ENCODE results near the gene LAMA2. TPM values are rescaled to one million over a fixed set of nuclear protein-coding genes. Genes with fewer than 3 reads are reported as not detected.
"Not testable (repeated sequence)": the region's sequence is repeated elsewhere in the genome, so short reads cannot be mapped to it uniquely, and the experiment has no call there.

The LAMA2 gene
- total and polyA plus RNA-seq, 2 donors (not counting 1 experiment from before 2014, with no cell fraction given), result 19.5 to 67.5 TPM

- Histone ChIP-seq H3K4me1 (ENCODE audit: control insufficient read depth, extremely low read depth, insufficient read depth, low read length) (no peaks in the 10 kb centered on the region), H3K4me2 (ENCODE audit: extremely low read depth, insufficient read depth, low read length) (no peak overlapping the region), H3K4me3 (replicated peaks in 1 of 4; ENCODE audit: control extremely low read depth in 1 of 4, insufficient read depth in 1 of 4, low read depth in 3 of 4, low read length in 4 of 4) (no peak overlapping the region), H3K79me2 (ENCODE audit: control insufficient read depth, insufficient read depth, low read length) (no peaks in the 10 kb centered on the region), H3K36me3 (ENCODE audit: control insufficient read depth, insufficient read depth, low read length) (no peaks in the 10 kb centered on the region), H3K9ac (ENCODE audit: insufficient read depth, low read length) (no peak overlapping the region), H3K27me3 (ENCODE audit: control insufficient read depth, insufficient read depth, low read length) (no peaks in the 10 kb centered on the region), H2AFZ (ENCODE audit: low read length) (no peak overlapping the region), H3K27ac (ENCODE audit: insufficient read depth, low read length) (no peak overlapping the region), H4K20me1 (ENCODE audit: control insufficient read depth, extremely low read depth, insufficient read depth, low read length) (no peaks in the 10 kb centered on the region), H3K9me3 (ENCODE audit: control insufficient read depth, insufficient read depth, low read depth, low read length) (no peaks in the 10 kb centered on the region)
- TF ChIP-seq CTCF (conservative IDR thresholded peaks at IDR 0.05 in 1 of 2, IDR thresholded peaks at IDR 0.05 in 1 of 2; ENCODE audit: low read depth in 1 of 2, low read length in 2 of 2) (no peak), EZH2 (IDR thresholded peaks at IDR 0.05; ENCODE audit: low read length, missing control alignments) (no peak)
- no peak for DNase-seq (ENCODE audit: low read depth in 2 of 2)
Measured at GRCh38 chr6:129153257-129153656, 270.3 kb downstream of the LAMA2 start.

GRCh38 chr6:129159242-129159641, 276.3 kb downstream of the LAMA2 start:
- peak overlapping the region; percentile 19 for H2AFZ ChIP-seq (ENCODE audit: low read length)
- H4K20me1 ChIP-seq (ENCODE audit: control insufficient read depth, extremely low read depth, insufficient read depth, low read length); H3K27ac ChIP-seq (ENCODE audit: insufficient read depth, low read length); H3K79me2 ChIP-seq (ENCODE audit: control insufficient read depth, insufficient read depth, low read length); DNase-seq (ENCODE audit: low read depth in 2 of 2); H3K4me1 ChIP-seq (ENCODE audit: control insufficient read depth, extremely low read depth, insufficient read depth, low read length); H3K36me3 ChIP-seq (ENCODE audit: control insufficient read depth, insufficient read depth, low read length); H3K4me3 ChIP-seq (replicated peaks in 1 of 4; ENCODE audit: control extremely low read depth in 1 of 4, insufficient read depth in 1 of 4, low read depth in 3 of 4, low read length in 4 of 4); H3K9me3 ChIP-seq (ENCODE audit: control insufficient read depth, insufficient read depth, low read depth, low read length); H3K9ac ChIP-seq (ENCODE audit: insufficient read depth, low read length); H3K27me3 ChIP-seq (ENCODE audit: control insufficient read depth, insufficient read depth, low read length): not testable (repeated sequence)
- peak overlapping the region; percentile 23 for H3K4me2 ChIP-seq (ENCODE audit: extremely low read depth, insufficient read depth, low read length)

- no peaks in the 10 kb centered on the region for H3K79me2 ChIP-seq (ENCODE audit: control insufficient read depth, insufficient read depth, low read length)
- no peaks in the 10 kb centered on the region for H3K27me3 ChIP-seq (ENCODE audit: control insufficient read depth, insufficient read depth, low read length)
- no peaks in the 10 kb centered on the region for H4K20me1 ChIP-seq (ENCODE audit: control insufficient read depth, extremely low read depth, insufficient read depth, low read length)
- no peak overlapping the region for H3K4me3 ChIP-seq (replicated peaks in 1 of 4; ENCODE audit: control extremely low read depth in 1 of 4, insufficient read depth in 1 of 4, low read depth in 3 of 4, low read length in 4 of 4)
- no peak overlapping the region for H2AFZ ChIP-seq (ENCODE audit: low read length)
- H3K36me3 ChIP-seq (ENCODE audit: control insufficient read depth, insufficient read depth, low read length), result no peaks in the 10 kb centered on the region
- no peak overlapping the region for H3K27ac ChIP-seq (ENCODE audit: insufficient read depth, low read length)
- H3K4me2 ChIP-seq (ENCODE audit: extremely low read depth, insufficient read depth, low read length), result no peak overlapping the region
- H3K9me3 ChIP-seq (ENCODE audit: control insufficient read depth, insufficient read depth, low read depth, low read length), result no peaks in the 10 kb centered on the region
- peak in 1 of 2 donors; percentile 27 for DNase-seq (ENCODE audit: low read depth in 2 of 2)
- H3K9ac ChIP-seq (ENCODE audit: insufficient read depth, low read length), result no peak overlapping the region
- TF ChIP-seq CTCF (conservative IDR thresholded peaks at IDR 0.05 in 1 of 2, IDR thresholded peaks at IDR 0.05 in 1 of 2; ENCODE audit: low read depth in 1 of 2, low read length in 2 of 2) (no peak), EZH2 (IDR thresholded peaks at IDR 0.05; ENCODE audit: low read length, missing control alignments) (no peak)
- no peaks in the 10 kb centered on the region for H3K4me1 ChIP-seq (ENCODE audit: control insufficient read depth, extremely low read depth, insufficient read depth, low read length)
Measured at GRCh38 chr6:129162605-129163004, 279.7 kb downstream of the LAMA2 start.

Data from fibroblast of lung (primary cell).